ENCODE measurements around the gene PKM. TPM values are rescaled to one million over a fixed set of nuclear protein-coding genes. Genes with fewer than 3 reads are reported as not detected.

Gene PKM
- total RNA-seq, 1 experiment from 2014 or later = 1,026 TPM

- H3K23me2 ChIP-seq (ENCODE audit: insufficient read length, low read depth, low read length, poor library complexity, severe bottlenecking) = peaks cover 18% of the 10 kb centered on the region
- Mint-ChIP-seq H3K4me1 (peaks cover 28 to 30% of the 10 kb centered on the region in 2 experiments), H3K9me3 (no peaks in the 10 kb centered on the region; a peak in 2 of 5 replicates), H3K4me3 (no peak overlapping the region; a peak in 1 of 5 replicates), H3K36me3 (ENCODE audit: insufficient read depth in 1 of 3, low read depth in 3 of 3) (peaks cover 0 to 11% (median 7%) of the 10 kb centered on the region in 3 experiments; a peak in 5 of 7 replicates), H3K27ac (no peak overlapping the region), H3K27me3 (ENCODE audit: low read depth) (peaks cover 66% of the 10 kb centered on the region)
- H2AFZ ChIP-seq (ENCODE audit: low read length) = no peak overlapping the region
- no peak overlapping the region for H3K27ac ChIP-seq (ENCODE audit: insufficient read length, low read depth, low read length)
- H4K20me1 ChIP-seq (ENCODE audit: control insufficient read depth, insufficient read depth, insufficient read length) = no peaks in the 10 kb centered on the region
- no peak overlapping the region for H4K8ac ChIP-seq (replicated peaks; ENCODE audit: insufficient read length, low read depth, low read length)
- no peak overlapping the region for H2BK5ac ChIP-seq (ENCODE audit: insufficient read length, low read length)
- H3K4me2 ChIP-seq (ENCODE audit: insufficient read depth, insufficient read length, low read length) = no peak overlapping the region
- H4K91ac ChIP-seq (ENCODE audit: insufficient read length, low read depth, low read length) = no peak overlapping the region
- no peak overlapping the region for H2BK15ac ChIP-seq (ENCODE audit: low read depth, low read length)
- H2BK20ac ChIP-seq (ENCODE audit: low read depth, low read length, poor library complexity, severe bottlenecking) = no peak overlapping the region
- H3K4ac ChIP-seq (ENCODE audit: low read depth, low read length) = no peak overlapping the region
- no peak overlapping the region for H3T11ph ChIP-seq (ENCODE audit: low read length)
- peaks cover 18% of the 10 kb centered on the region; the same call in 1 of the 2 replicates for H3K4me1 ChIP-seq (ENCODE audit: insufficient read depth, low read length)
- no peak overlapping the region for H2AK5ac ChIP-seq (ENCODE audit: insufficient read length, low read length)
- H3K18ac ChIP-seq (ENCODE audit: insufficient read length, low read depth, low read length) = no peak overlapping the region
- no peaks in the 10 kb centered on the region; the same call in 1 of the 2 replicates for H3K27me3 ChIP-seq (ENCODE audit: insufficient read depth, low read length)
- peaks cover 17% of the 10 kb centered on the region; the same call in 1 of the 2 replicates for H3K79me2 ChIP-seq (ENCODE audit: insufficient read depth, low read length)
- H4K5ac ChIP-seq (ENCODE audit: insufficient read length, low read depth, low read length) = no peak overlapping the region
- H3K9me3 ChIP-seq (ENCODE audit: control insufficient read depth, low read depth, low read length) = no peaks in the 10 kb centered on the region
- no peak overlapping the region for H3K23ac ChIP-seq (ENCODE audit: insufficient read length, low read depth, low read length)
- DNase-seq = no peak
- no peak for TF ChIP-seq CTCF (conservative IDR thresholded peaks at IDR 0.05)
- H3K79me1 ChIP-seq (ENCODE audit: insufficient read depth, low read depth, low read length, poor library complexity, severe bottlenecking) = no peaks in the 10 kb centered on the region
- H2BK120ac ChIP-seq (ENCODE audit: low read depth, low read length, poor library complexity, severe bottlenecking) = no peak overlapping the region
- no peak overlapping the region for H3K56ac ChIP-seq (ENCODE audit: insufficient read length, low read depth, low read length)
- no peak overlapping the region for H2BK12ac ChIP-seq (ENCODE audit: insufficient read length, low read depth, low read length)
- H3K9ac ChIP-seq (ENCODE audit: extremely low read depth, insufficient read length, low read length) = no peak overlapping the region
- no peak overlapping the region for H3K14ac ChIP-seq (ENCODE audit: insufficient read depth, low read length)
- WGBS (ENCODE audit: extremely low coverage, insufficient read length, low lambda C conversion rate) = no CpG with 5 or more reads among the region's 6 CpGs
Measured at GRCh38 chr15:72233769-72234168, 2.8 kb upstream of the PKM start.
